Upper lobe of right lung (tissue), 1 donor: Measurements from ENCODE around the gene PIAS2. TPM values are rescaled to one million over a fixed set of nuclear protein-coding genes. Genes with fewer than 3 reads are reported as not detected.
"Not testable (repeated sequence)": the region's sequence is repeated elsewhere in the genome, so short reads cannot be mapped to it uniquely, and the experiment has no call there.

Source experiments
- ATAC-seq: fragments of 200-7000 bp; cut with Tn5 transposase; one replicate; pipeline ENCODE4 v1.9.1; 2020; ENCODE audit warnings: mild to moderate bottlenecking, moderate library complexity
- DNase-seq: peaks from one replicate; pipeline ENCODE4 v3.0.0-alpha.2; 2020
- H3K27ac ChIP-seq: fragments of 200-600 bp; one replicate; pipeline ENCODE4 v1.8.0; 2022
- H3K27me3 ChIP-seq: fragments of 200-600 bp; one replicate; pipeline ENCODE4 v1.8.0; 2022; ENCODE audit warnings: mild to moderate bottlenecking
- H3K36me3 ChIP-seq: fragments of 200-600 bp; one replicate; pipeline ENCODE4 v1.8.0; 2022
- H3K4me1 ChIP-seq: fragments of 200-600 bp; one replicate; pipeline ENCODE4 v1.8.0; 2022
- H3K4me3 ChIP-seq: fragments of 200-600 bp; one replicate; pipeline ENCODE4 v1.8.0; 2022; ENCODE audit warnings: mild to moderate bottlenecking
- H3K9me3 ChIP-seq: fragments of 200-600 bp; one replicate; pipeline ENCODE4 v1.8.0; 2022
- CTCF ChIP-seq: fragments of 200-600 bp; IDR thresholded peaks from one replicate; pipeline ENCODE4 v1.8.0; 2022; ENCODE audit warnings: antibody characterized with exemption
- intact Hi-C: fragments of 100-400 bp; cut with DNase I; formaldehyde crosslinking; loops from one replicate; pipeline ENCODE4 v1.11.0; 2022
- total RNA-seq: library from RNA; stranded (reverse); fragmentation: NEBNext Ultra II Directional; extraction: Animal tissue kit (Norgen Biotek cat#: 25700); gene quantifications from one replicate; pipeline ENCODE4 v1.2.1, GENCODE V29; 2021
- donor health status: DM: no; HTN: yes; CAD: no; lungs with severe emphysema.

PIAS2 gene
- total RNA-seq, 1 donor from 2014 or later = 38.6 TPM

- ATAC-seq = peak; percentile 49
- intact Hi-C loops = no loop called here
These were observed 84.5 kb downstream of the PIAS2 start for GRCh38 chr18:46832849-46833248.

GRCh38 chr18:46832422-46832821, 84.9 kb downstream of the PIAS2 start:
- H3K27ac ChIP-seq, H3K4me1 ChIP-seq, H3K27me3 ChIP-seq, H3K4me3 ChIP-seq, intact Hi-C loops, H3K9me3 ChIP-seq, ATAC-seq, DNase-seq: not testable (repeated sequence)
- peaks cover 15% of the 10 kb centered on the region for H3K36me3 ChIP-seq

More at GRCh38 chr18:46832849-46833248, 84.5 kb downstream of the PIAS2 start:
- H3K4me3 ChIP-seq = no peak overlapping the region
- DNase-seq = no peak
- no peak for TF ChIP-seq CTCF
- peaks cover 12% of the 10 kb centered on the region for H3K36me3 ChIP-seq
- no peaks in the 10 kb centered on the region for H3K27me3 ChIP-seq
- no peaks in the 10 kb centered on the region for H3K9me3 ChIP-seq
- no peaks in the 10 kb centered on the region for H3K4me1 ChIP-seq
- no peak overlapping the region for H3K27ac ChIP-seq

GRCh38 chr18:46831434-46831833, 85.9 kb downstream of the PIAS2 start:
- H3K4me3 ChIP-seq = no peak overlapping the region
- no peak overlapping the region for H3K27ac ChIP-seq
- ATAC-seq (no peak), DNase-seq (no peak)
- H3K36me3 ChIP-seq = peaks cover 22% of the 10 kb centered on the region
- intact Hi-C loops = no loop called here
- no peaks in the 10 kb centered on the region for H3K4me1 ChIP-seq
- H3K27me3 ChIP-seq = no peaks in the 10 kb centered on the region
- no peaks in the 10 kb centered on the region for H3K9me3 ChIP-seq
- no peak for TF ChIP-seq CTCF

- no peak for ATAC-seq
- Histone ChIP-seq H3K36me3 (peaks cover 22% of the 10 kb centered on the region), H3K9me3 (no peaks in the 10 kb centered on the region), H3K27ac (no peak overlapping the region), H3K4me1 (no peaks in the 10 kb centered on the region), H3K27me3 (no peaks in the 10 kb centered on the region), H3K4me3 (no peak overlapping the region)
- DNase-seq = no peak
- intact Hi-C loops = no loop called here
- TF ChIP-seq CTCF = no peak
These were observed 86.7 kb downstream of the PIAS2 start for GRCh38 chr18:46830633-46831032.

GRCh38 chr18:46829947-46830346, 87.4 kb downstream of the PIAS2 start:
- Histone ChIP-seq H3K4me3 (no peak overlapping the region), H3K9me3 (no peaks in the 10 kb centered on the region), H3K36me3 (peaks cover 22% of the 10 kb centered on the region), H3K27ac (no peak overlapping the region), H3K27me3 (no peaks in the 10 kb centered on the region), H3K4me1 (no peaks in the 10 kb centered on the region)
- no peak for TF ChIP-seq CTCF
- DNase-seq (no peak), ATAC-seq (no peak)
- intact Hi-C loops = no loop called here

GRCh38 chr18:46829531-46829930, 87.8 kb downstream of the PIAS2 start:
- Histone ChIP-seq H3K36me3 (peaks cover 22% of the 10 kb centered on the region), H3K27ac (no peak overlapping the region), H3K4me3 (no peak overlapping the region), H3K27me3 (no peaks in the 10 kb centered on the region), H3K4me1 (no peaks in the 10 kb centered on the region), H3K9me3 (no peaks in the 10 kb centered on the region)
- DNase-seq (no peak), ATAC-seq (no peak)
- intact Hi-C loops = no loop called here
- TF ChIP-seq CTCF = no peak
